HCT116 (cell line): ENCODE results near the gene RANBP6. TPM values are rescaled to one million over a fixed set of nuclear protein-coding genes. Genes with fewer than 3 reads are reported as not detected.

Experiments
- ATAC-seq: fragments of 200-7000 bp; cut with Tn5 transposase; 2 replicates; pipeline ENCODE4 v1.9.1; 2020; ENCODE audit warnings: mild to moderate bottlenecking, moderate library complexity
- BruUV-seq: library from RNA; stranded (reverse); fragments of 400-500 nt; replicated peaks from 2 replicates; lab custom pipeline; 2021; lab: Mats Ljungman, UMichigan
- CTCF ChIA-PET: fragments of 300-600 bp; sonication (Branson Sonifier 250); formaldehyde crosslinking; loops from one replicate; lab custom pipeline; 2021; ENCODE audit warnings: antibody characterized with exemption; lab: Charles Lee
- POLR2A ChIA-PET: fragments of 300-600, 350-600 bp; sonication (Branson Sonifier 250); formaldehyde crosslinking; loops from one replicate; lab custom pipeline; 2021; ENCODE audit warnings: antibody characterized with exemption; lab: Charles Lee
- RAD21 ChIA-PET, 2 experiments: fragments of 300-600 bp; sonication (Branson Sonifier 250); formaldehyde crosslinking; loops; one replicate each; lab custom pipeline; 2023; ENCODE audit warnings: low total read pairs in 2 of 2; ENCODE audit not compliant: uncharacterized antibody in 2 of 2, unreplicated experiment in 2 of 2, low non-redundant PET in 1 of 2; lab: Charles Lee
- DNase-seq: peaks from one replicate; pipeline ENCODE4 v3.0.0-alpha.2; 2010; ENCODE audit warnings: low read depth, low spot score
- H2AFZ ChIP-seq: fragments of 200-600 bp; shearing (Covaris generic), sonication (generic); 2 replicates; pipeline ENCODE4 v1.6.1; 2017; ENCODE audit warnings: low read depth, mixed run types, mixed read lengths, antibody characterized with exemption, low read length; ENCODE audit not compliant: poor library complexity, severe bottlenecking
- H3K27ac ChIP-seq: 2 replicates; pipeline ENCODE4 v1.5.1; 2012; ENCODE audit warnings: low read depth, low read length
- H3K27me3 ChIP-seq: fragments of 200-600 bp; sonication (generic); 2 replicates; pipeline ENCODE4 v1.6.1; 2016; ENCODE audit warnings: mixed run types, low read length, mixed read lengths; ENCODE audit not compliant: insufficient read depth
- H3K36me3 ChIP-seq, 2 experiments: fragments of 200-500 bp in 1 of 2; fragments of 200-600 bp in 1 of 2; sonication (Bioruptor generic) in 1 of 2; sonication (generic) in 1 of 2; 2 replicates each; pipeline versions ENCODE4 v1.5.1 to v1.6.1; 2014 to 2016; ENCODE audit warnings: low read length in 2 of 2, inconsistent platforms in 1 of 2, mixed read lengths in 1 of 2, mixed run types in 1 of 2; ENCODE audit not compliant: insufficient read depth in 2 of 2, control insufficient read depth in 1 of 2
- H3K4me1 ChIP-seq, 2 experiments: fragments of 200-600 bp in 1 of 2; sonication (generic) in 1 of 2; 2 replicates each; pipeline versions ENCODE4 v1.5.1 to v1.6.1; 2012 to 2017; ENCODE audit warnings: low read length in 2 of 2, inconsistent platforms in 1 of 2, mild to moderate bottlenecking in 1 of 2, mixed read lengths in 1 of 2, mixed run types in 1 of 2, moderate library complexity in 1 of 2; ENCODE audit not compliant: insufficient read depth in 2 of 2, control insufficient read depth in 1 of 2
- H3K4me2 ChIP-seq: fragments of 200-600 bp; sonication (generic); 2 replicates; pipeline ENCODE4 v1.6.1; 2017; ENCODE audit warnings: mixed run types, low read length, mixed read lengths
- H3K4me3 ChIP-seq, 2 experiments: fragments of 200-600 bp in 1 of 2; sonication (generic) in 1 of 2; replicated peaks in 1 of 2; 2 replicates each; pipeline ENCODE4 v1.5.1; 2011 to 2016; ENCODE audit warnings: low read length in 2 of 2, control low read depth in 1 of 2, low read depth in 1 of 2, mild to moderate bottlenecking in 1 of 2, mixed read lengths in 1 of 2, mixed run types in 1 of 2
- H3K79me2 ChIP-seq: fragments of 200-600 bp; sonication (generic); 2 replicates; pipeline ENCODE4 v1.6.1; 2017; ENCODE audit warnings: mild to moderate bottlenecking, mixed run types, low read length, moderate library complexity, mixed read lengths; ENCODE audit not compliant: insufficient read depth
- H3K9ac ChIP-seq: fragments of 200-600 bp; sonication (generic); 2 replicates; pipeline ENCODE4 v1.6.1; 2016; ENCODE audit warnings: low read length, mixed read lengths
- H3K9me2 ChIP-seq: fragments of 200-600 bp; sonication (generic), shearing (Covaris generic); 2 replicates; pipeline ENCODE4 v1.6.1; 2017; ENCODE audit warnings: mixed run types, mild to moderate bottlenecking, moderate library complexity; ENCODE audit not compliant: insufficient read depth
- H3K9me3 ChIP-seq, 2 experiments: fragments of 200-500 bp in 1 of 2; fragments of 200-600 bp in 1 of 2; sonication (Bioruptor generic) in 1 of 2; sonication (generic) in 1 of 2; 2 replicates each; pipeline ENCODE4 v1.6.1; 2014 to 2017; ENCODE audit warnings: low read length in 2 of 2, mixed read lengths in 2 of 2, inconsistent platforms in 1 of 2, low read depth in 1 of 2, mild to moderate bottlenecking in 1 of 2, mixed run types in 1 of 2, moderate library complexity in 1 of 2; ENCODE audit not compliant: control insufficient read depth in 1 of 2, insufficient read depth in 1 of 2
- H4K20me1 ChIP-seq: fragments of 200-600 bp; sonication (generic), shearing (Covaris generic); 2 replicates; pipeline ENCODE4 v1.6.1; 2017; ENCODE audit warnings: mixed run types, mild to moderate bottlenecking, moderate library complexity; ENCODE audit not compliant: insufficient read depth
- CBX3 ChIP-seq: IDR thresholded peaks from 2 replicates; pipeline ENCODE4 v1.6.1; 2012; ENCODE audit warnings: low read depth
- CEBPB ChIP-seq: IDR thresholded peaks from 2 replicates; pipeline ENCODE4 v1.6.1; 2012; ENCODE audit warnings: low read depth
- EGR1 ChIP-seq: IDR thresholded peaks from 2 replicates; pipeline ENCODE4 v1.6.1; 2012; ENCODE audit warnings: low read depth
- EZH2 ChIP-seq: fragments of 200-600 bp; sonication (generic); IDR thresholded peaks from 2 replicates; pipeline ENCODE4 v1.6.1; 2017; ENCODE audit warnings: antibody characterized with exemption, mixed run types
- EZH2phosphoT487 ChIP-seq: fragments of 200-600 bp; IDR thresholded peaks from 2 replicates; pipeline ENCODE4 v1.6.1; 2018; ENCODE audit warnings: antibody characterized with exemption, borderline replicate concordance
- FOSL1 ChIP-seq: IDR thresholded peaks from 2 replicates; pipeline ENCODE4 v1.6.1; 2012; ENCODE audit warnings: low read depth
- JUND ChIP-seq: IDR thresholded peaks from 2 replicates; pipeline ENCODE4 v1.6.1; 2012
- MAX ChIP-seq: IDR thresholded peaks from 2 replicates; pipeline ENCODE4 v1.6.1; 2012
- POLR2A ChIP-seq: IDR thresholded peaks from 2 replicates; pipeline ENCODE4 v1.7.0; 2011; ENCODE audit warnings: borderline replicate concordance; ENCODE audit not compliant: insufficient read depth, insufficient read length; ENCODE audit errors: extremely low read depth
- POLR2AphosphoS5 ChIP-seq: IDR thresholded peaks from 2 replicates; pipeline ENCODE4 v1.6.1; 2011; ENCODE audit warnings: mild to moderate bottlenecking, low read depth, low read length, moderate library complexity
- RAD21 ChIP-seq: IDR thresholded peaks from 2 replicates; pipeline ENCODE4 v1.6.1; 2012; ENCODE audit warnings: low read depth, mild to moderate bottlenecking
- REST ChIP-seq: IDR thresholded peaks from 2 replicates; pipeline ENCODE4 v1.6.1; 2012; ENCODE audit warnings: low read depth
- SIN3A ChIP-seq: IDR thresholded peaks from 2 replicates; pipeline ENCODE4 v1.6.1; 2012; ENCODE audit warnings: low read depth
- SP1 ChIP-seq: IDR thresholded peaks from 2 replicates; pipeline ENCODE4 v1.6.1; 2012; ENCODE audit warnings: low read depth
- SRF ChIP-seq: IDR thresholded peaks from 2 replicates; pipeline ENCODE4 v1.6.1; 2012; ENCODE audit warnings: low read depth
- TCF7L2 ChIP-seq: IDR thresholded peaks from 2 replicates; pipeline ENCODE4 v1.7.0; 2011; ENCODE audit warnings: borderline replicate concordance, inconsistent platforms; ENCODE audit not compliant: insufficient read depth, insufficient read length; ENCODE audit errors: extremely low read depth
- ZFX ChIP-seq: fragments of 450-650 bp; IDR thresholded peaks from 2 replicates; pipeline ENCODE4 v1.6.1; 2017
- ZNF274 ChIP-seq: fragments of 200-500 bp; sonication (Bioruptor generic); IDR thresholded peaks from 2 replicates; pipeline ENCODE4 v1.6.1; 2014; ENCODE audit warnings: mild to moderate bottlenecking, low read depth, low read length, inconsistent platforms
- intact Hi-C: fragments of 100-400 bp; cut with micrococcal nuclease; formaldehyde crosslinking; loops from 2 replicates; pipeline ENCODE4 v1.10.0; 2022
- total RNA-seq: library from RNA; stranded (reverse); gene quantifications from one replicate; pipeline ENCODE4 v1.2.1, GENCODE V29; 2021; ENCODE audit not compliant: unreplicated experiment

Gene RANBP6
- total RNA-seq, 1 experiment from 2014 or later, result 12.7 TPM

- ChIA-PET RAD21 (no interaction called here), POLR2A (no interaction called here), CTCF (no interaction called here)
- no peak for ATAC-seq
- no peak overlapping the region for H3K9ac ChIP-seq
- no peak overlapping the region for H2AFZ ChIP-seq
- no peak overlapping the region for H3K4me2 ChIP-seq
- H3K9me2 ChIP-seq, result no peaks in the 10 kb centered on the region
- intact Hi-C loops, result no loop called here
- no peaks in the 10 kb centered on the region for H3K9me3 ChIP-seq
- TF ChIP-seq POLR2AphosphoS5 (no peak), SRF (no peak), EZH2 (no peak), POLR2A (no peak), MAX (no peak), SIN3A (no peak), RAD21 (no peak)
- no peaks in the 10 kb centered on the region; the same call in 1 of the 2 replicates for H3K79me2 ChIP-seq
- peaks cover 0 to 8% of the 10 kb centered on the region in 2 experiments; a peak in 2 of 4 replicates for H3K4me1 ChIP-seq
- no peak for DNase-seq
- no peak overlapping the region for H3K4me3 ChIP-seq
- H3K27me3 ChIP-seq, result no peaks in the 10 kb centered on the region
- no peaks in the 10 kb centered on the region for H3K36me3 ChIP-seq
- BruUV-seq, result no TSS peak
- H3K27ac ChIP-seq, result no peak overlapping the region
- H4K20me1 ChIP-seq, result no peaks in the 10 kb centered on the region
Measured at GRCh38 chr9:5976674-5977397, 38.6 kb downstream of the RANBP6 start.

GRCh38 chr9:5971740-5972139 is 43.7 kb downstream of the RANBP6 start:
- H3K9ac ChIP-seq, result no peak overlapping the region
- H3K9me2 ChIP-seq, result no peaks in the 10 kb centered on the region
- no TSS peak for BruUV-seq
- H3K27me3 ChIP-seq, result no peaks in the 10 kb centered on the region
- no peaks in the 10 kb centered on the region for H3K9me3 ChIP-seq
- DNase-seq, result no peak
- no peaks in the 10 kb centered on the region; the same call in 1 of the 2 replicates for H3K79me2 ChIP-seq
- H3K36me3 ChIP-seq, result peaks cover 0 to 3% of the 10 kb centered on the region in 2 experiments; a peak in 1 of 4 replicates
- ChIA-PET POLR2A (no interaction called here), RAD21 (no interaction called here), CTCF (no interaction called here)
- peak overlapping the region; percentile 10; the same call in 1 of the 2 replicates for H3K4me2 ChIP-seq
- H3K27ac ChIP-seq, result no peak overlapping the region
- H3K4me3 ChIP-seq, result no peak overlapping the region
- H2AFZ ChIP-seq, result no peak overlapping the region
- intact Hi-C loops, result no loop called here
- H3K4me1 ChIP-seq, result peaks cover 0 to 5% of the 10 kb centered on the region in 2 experiments; a peak in 1 of 4 replicates
- no peaks in the 10 kb centered on the region for H4K20me1 ChIP-seq
- ATAC-seq, result no peak
- no peak for TF ChIP-seq POLR2A
- TF ChIP-seq POLR2AphosphoS5, result no peak
- no peak for TF ChIP-seq JUND
- TF ChIP-seq EZH2phosphoT487, result no peak
- no peak for TF ChIP-seq EGR1
- TF ChIP-seq MAX, result no peak
- TF ChIP-seq ZNF274, result no peak
- no peak for TF ChIP-seq SIN3A
- TF ChIP-seq CEBPB, result no peak
- TF ChIP-seq REST, result no peak
- TF ChIP-seq TCF7L2, result no peak
- TF ChIP-seq SP1, result no peak
- TF ChIP-seq CBX3, result no peak
- TF ChIP-seq ZFX, result no peak
- TF ChIP-seq FOSL1, result no peak
